ENCODE data around the gene MS4A10.
"Not testable (repeated sequence)": the region's sequence is repeated elsewhere in the genome, so short reads cannot be mapped to it uniquely, and the experiment has no call there.

MS4A10 gene

GRCh38 chr11:60788401-60789125 lies 3.4 kb downstream of the MS4A10 start:
- no peak for DNase-seq

- DNase-seq: no peak
Measured at GRCh38 chr11:60790726-60791125, 5.6 kb downstream of the MS4A10 start.

GRCh38 chr11:60791153-60791933 lies 6.2 kb downstream of the MS4A10 start:
- no peak for DNase-seq

GRCh38 chr11:60792521-60792920 lies 7.4 kb downstream of the MS4A10 start:
- DNase-seq: no peak

- no peak for DNase-seq
Measured at GRCh38 chr11:60795291-60795690, 10.2 kb downstream of the MS4A10 start.

- no peak for DNase-seq
Measured at GRCh38 chr11:60797846-60798630, 12.9 kb downstream of the MS4A10 start.

- DNase-seq: no peak
Measured at GRCh38 chr11:60798631-60799030, 13.5 kb downstream of the MS4A10 start.

- no peak for DNase-seq
Measured at GRCh38 chr11:60801194-60801593, 16.1 kb downstream of the MS4A10 start.

- DNase-seq: no peak
Measured at GRCh38 chr11:60803273-60803936, 18.3 kb downstream of the MS4A10 start.

GRCh38 chr11:60809249-60809648 lies 24.1 kb downstream of the MS4A10 start:
- DNase-seq: no peak

GRCh38 chr11:60809691-60810090 lies 24.6 kb downstream of the MS4A10 start:
- DNase-seq: no peak

GRCh38 chr11:60810151-60810550 lies 25.0 kb downstream of the MS4A10 start:
- DNase-seq: no peak

- DNase-seq: no peak
Measured at GRCh38 chr11:60810569-60810968, 25.4 kb downstream of the MS4A10 start.

GRCh38 chr11:60813324-60813723 lies 28.2 kb downstream of the MS4A10 start:
- DNase-seq: no peak

GRCh38 chr11:60814112-60814511 lies 29.0 kb downstream of the MS4A10 start:
- no peak for DNase-seq

- no peak for DNase-seq
Measured at GRCh38 chr11:60816590-60817157, 31.5 kb downstream of the MS4A10 start.

GRCh38 chr11:60818057-60818456 lies 32.9 kb downstream of the MS4A10 start:
- DNase-seq: no peak

- no peak for DNase-seq
Measured at GRCh38 chr11:60821827-60822599, 36.9 kb downstream of the MS4A10 start.

GRCh38 chr11:60823745-60824306 lies 38.7 kb downstream of the MS4A10 start:
- not testable (repeated sequence) for DNase-seq

GRCh38 chr11:60825118-60825517 lies 40.0 kb downstream of the MS4A10 start:
- DNase-seq: no peak

GRCh38 chr11:60825790-60826189 lies 40.7 kb downstream of the MS4A10 start:
- DNase-seq: no peak
